A549 treated with Mapracorat at 1 μM for 4 hours (cell line): ENCODE results near the gene GARNL3. TPM values are rescaled to one million over a fixed set of nuclear protein-coding genes. Genes with fewer than 3 reads are reported as not detected.

ENCODE experiments used
- total RNA-seq: library from RNA; stranded (reverse); fragments of 200-300 nt; extraction: Qiagen RNA extraction; gene quantifications from 5 replicates; pipeline ENCODE4 v1.2.3, GENCODE V29; 2022

Gene GARNL3
- 1.7 to 3.2 TPM (median 1.8 TPM) in 5 replicates for total RNA-seq

GRCh38 chr9:127264462-127265219 is at the start of gene GARNL3:
Gene GARNL3, plus strand, starts transcription at chr9:127264774. Its CDS starts 104 bp downstream, at chr9:127264878.

GRCh38 chr9:127396808-127397645 is 132.5 kb downstream of the GARNL3 start, which contains the start of gene SLC2A8:
Gene SLC2A8, plus strand, starts transcription at chr9:127397169. Its CDS starts 62 bp downstream, at chr9:127397231.

GRCh38 chr9:127423934-127424675 is 159.5 kb downstream of the GARNL3 start, which contains the start of gene ZNF79:
Gene ZNF79, plus strand, starts transcription at chr9:127424382. Its CDS starts 406 bp downstream, at chr9:127424788.

Other genes starting within 250 kb of the GARNL3 start
- not detected in 5 replicates for gene ANGPTL2, start 142.1 kb upstream of the GARNL3 start, total RNA-seq
- gene SLC2A8, start 132.4 kb downstream of the GARNL3 start, total RNA-seq = 10.4 to 17.4 TPM (median 16.0 TPM) in 5 replicates
- 5.9 to 6.8 TPM (median 6.7 TPM) in 5 replicates for gene ZNF79, start 159.6 kb downstream of the GARNL3 start, total RNA-seq
- 2,646 to 2,901 TPM (median 2,785 TPM) in 5 replicates for gene RPL12, start 186.6 kb downstream of the GARNL3 start, total RNA-seq
- 7.7 to 10.6 TPM (median 10.1 TPM) in 5 replicates for gene LRSAM1, start 186.7 kb downstream of the GARNL3 start, total RNA-seq